B cell (primary cell): ENCODE data around the gene C10orf90. TPM values are rescaled to one million over a fixed set of nuclear protein-coding genes. Genes with fewer than 3 reads are reported as not detected.

Experiments used
- ATAC-seq: fragments of 200-7000 bp; cut with Tn5 transposase; one replicate; pipeline ENCODE4 v1.10.0; 2021; ENCODE audit warnings: low read depth, mild to moderate bottlenecking, moderate number of reproducible peaks, moderate library complexity
- CTCF ChIA-PET: fragments of 350-600 bp; sonication (Branson Sonifier 250); formaldehyde crosslinking; loops from one replicate; lab custom pipeline; 2021; ENCODE audit warnings: antibody characterized with exemption, inconsistent platforms; lab: Charles Lee
- POLR2A ChIA-PET: fragments of 350-600 bp; sonication (Branson Sonifier 250); formaldehyde crosslinking; loops from one replicate; lab custom pipeline; 2021; ENCODE audit warnings: antibody characterized with exemption; lab: Charles Lee
- DNase-seq: peaks from one replicate; pipeline ENCODE4 v3.0.0; 2013
- H2AFZ ChIP-seq: 2 replicates; pipeline ENCODE4 v1.6.1; 2012; ENCODE audit warnings: mild to moderate bottlenecking, low read depth, low read length; ENCODE audit not compliant: insufficient read depth, poor library complexity, severe bottlenecking
- H3K27ac ChIP-seq, 2 donors: 1 replicate in 1 of 2; 2 replicates in 1 of 2; pipeline ENCODE4 v1.5.1; 2012 to 2013; ENCODE audit warnings: low read length in 2 of 2, mild to moderate bottlenecking in 2 of 2, moderate library complexity in 1 of 2
- H3K27me3 ChIP-seq, 4 experiments: fragments of 200-600 bp in 1 of 4; sonication (generic) in 1 of 4; replicated peaks in 1 of 4; 1 replicate in 2 of 4; 2 replicates in 2 of 4; pipeline versions ENCODE4 v1.6.1 to v1.7.0; 2013 to 2016; ENCODE audit warnings: low read length in 3 of 4, mild to moderate bottlenecking in 2 of 4, mixed read lengths in 1 of 4, moderate library complexity in 1 of 4; ENCODE audit not compliant: insufficient read depth in 4 of 4, control insufficient read depth in 3 of 4; ENCODE audit errors: control extremely low read depth in 1 of 4
- H3K36me3 ChIP-seq, 2 experiments: replicated peaks in 1 of 2; 1 replicate in 1 of 2; 2 replicates in 1 of 2; pipeline versions ENCODE4 v1.6.1 to v1.7.1; 2013; ENCODE audit warnings: low read length in 1 of 2; ENCODE audit not compliant: insufficient read depth in 2 of 2, control insufficient read depth in 1 of 2; ENCODE audit errors: control extremely low read depth in 1 of 2, extremely low read depth in 1 of 2
- H3K4me1 ChIP-seq, 2 donors: fragments of 200-600 bp in 1 of 2; sonication (generic) in 1 of 2; 1 replicate in 1 of 2; 2 replicates in 1 of 2; pipeline versions ENCODE4 v1.5.1 to v1.6.1; 2013 to 2017; ENCODE audit warnings: low read length in 2 of 2; ENCODE audit not compliant: control insufficient read depth in 2 of 2, insufficient read depth in 2 of 2
- H3K4me2 ChIP-seq: replicated peaks from 2 replicates; pipeline ENCODE3; 2012; ENCODE audit warnings: mild to moderate bottlenecking, low read depth, low read length; ENCODE audit not compliant: poor library complexity, severe bottlenecking
- H3K4me3 ChIP-seq, 5 experiments: fragments of 200-600 bp in 1 of 5; sonication (generic) in 1 of 5; 1 replicate in 3 of 5; 2 replicates in 2 of 5; pipeline versions ENCODE4 v1.5.1 to v1.7.0; 2011 to 2016; ENCODE audit warnings: low read length in 4 of 5, mild to moderate bottlenecking in 4 of 5, low read depth in 2 of 5, control low read depth in 1 of 5, moderate library complexity in 1 of 5; ENCODE audit not compliant: insufficient read depth in 1 of 5; ENCODE audit errors: control extremely low read depth in 1 of 5, extremely low read depth in 1 of 5
- H3K79me2 ChIP-seq: fragments of 200-600 bp; sonication (generic); one replicate; pipeline ENCODE4 v1.6.0; 2016; ENCODE audit warnings: low read length; ENCODE audit not compliant: control insufficient read depth, insufficient read depth
- H3K9ac ChIP-seq: fragments of 200-600 bp; sonication (generic); 2 replicates; pipeline ENCODE4 v1.6.1; 2017; ENCODE audit warnings: mild to moderate bottlenecking, low read length, moderate library complexity
- H3K9me3 ChIP-seq, 3 donors: one replicate each; pipeline versions ENCODE4 v1.6.1 to v1.7.1; 2013; ENCODE audit warnings: low read length in 2 of 3; ENCODE audit not compliant: control insufficient read depth in 2 of 3, insufficient read depth in 1 of 3; ENCODE audit errors: control extremely low read depth in 1 of 3
- H4K20me1 ChIP-seq: 2 replicates; pipeline ENCODE4 v1.6.0; 2012; ENCODE audit warnings: mild to moderate bottlenecking, low read length; ENCODE audit not compliant: insufficient read depth, control insufficient read depth, poor library complexity, severe bottlenecking
- H3K27ac Mint-ChIP-seq: one replicate; pipeline ENCODE4 v1.8.0; 2021; ENCODE audit warnings: mixed read lengths
- H3K27me3 Mint-ChIP-seq: one replicate; pipeline ENCODE4 v1.8.0; 2021; ENCODE audit warnings: mixed read lengths
- H3K4me1 Mint-ChIP-seq: one replicate; pipeline ENCODE4 v1.8.0; 2021; ENCODE audit warnings: mixed read lengths
- H3K4me3 Mint-ChIP-seq: one replicate; pipeline ENCODE4 v1.8.0; 2021; ENCODE audit warnings: mixed read lengths
- H3K9me3 Mint-ChIP-seq: one replicate; pipeline ENCODE4 v1.8.0; 2022; ENCODE audit warnings: mixed read lengths; ENCODE audit not compliant: insufficient read depth
- CTCF ChIP-seq: fragments of 200-600 bp; IDR thresholded peaks from one replicate; pipeline ENCODE4 v1.8.0; 2022; ENCODE audit warnings: antibody characterized with exemption, mild to moderate bottlenecking
- EZH2 ChIP-seq: IDR thresholded peaks from 2 replicates; pipeline ENCODE4 v1.6.1; 2012; ENCODE audit warnings: borderline replicate concordance, low read depth, mild to moderate bottlenecking, moderate library complexity, low read length; ENCODE audit not compliant: insufficient read depth, poor library complexity, severe bottlenecking
- WGBS: methylation state at CpG from one replicate; pipeline ENCODE4 v1.1.5; 2013; ENCODE audit warnings: missing lambda C conversion rate; ENCODE audit not compliant: insufficient coverage; 5-methylcytosine and 5-hydroxymethylcytosine counted together
- intact Hi-C: fragments of 100-400 bp; cut with micrococcal nuclease; formaldehyde crosslinking; loops from one replicate; pipeline ENCODE4 v1.10.0; 2022
- polyA minus RNA-seq: library from RNA; depleted of rRNA, polyadenylated mRNA; stranded (reverse); fragments of >200 nt; gene quantifications from 2 replicates; pipeline ENCODE4 v1.2.3, GENCODE V29; 2012
- polyA plus RNA-seq: library from polyadenylated mRNA; depleted of rRNA; stranded (reverse); fragments of >200 nt; gene quantifications from 2 replicates; pipeline ENCODE4 v1.2.3, GENCODE V29; 2012
- total RNA-seq, 2 donors: library from RNA; stranded (reverse); fragments of 120-200 nt in 1 of 2; gene quantifications; 1 replicate in 1 of 2; 2 replicates in 1 of 2; pipeline versions ENCODE4 v1.2.3 to v1.2.4, GENCODE V29; 2013 to 2022

Gene C10orf90
- total RNA-seq (not detected in 2 replicates), polyA plus RNA-seq (not detected in 2 replicates), polyA minus RNA-seq (not detected in 2 replicates)
- not detected for total RNA-seq (2013)

GRCh38 chr10:126670056-126670894, at the start of gene C10orf90:
Gene C10orf90, minus strand, starts transcription at chr10:126670693. Its CDS starts 213 bp downstream, at chr10:126670480.
- no peak for TF ChIP-seq EZH2
- TF ChIP-seq CTCF: no peak
- ATAC-seq (no peak), DNase-seq (no peak)
- Histone ChIP-seq H3K4me3 (no peak within 1 kb of the TSS), H3K9ac (no peak within 1 kb of the TSS), H3K27me3 (no peaks in the 10 kb centered on the region), H2AFZ (no peak within 1 kb of the TSS), H4K20me1 (no peaks in the 10 kb centered on the region), H3K9me3 (no peaks in the 10 kb centered on the region), H3K79me2 (no peaks in the 10 kb centered on the region), H3K36me3 (no peaks in the 10 kb centered on the region), H3K4me1 (no peaks in the 10 kb centered on the region), H3K4me2 (no peak within 1 kb of the TSS), H3K27ac (no peak within 1 kb of the TSS)
- ChIA-PET POLR2A (no interaction called here), CTCF (no interaction called here)
- Mint-ChIP-seq H3K9me3 (peaks cover 2% of the 10 kb centered on the region), H3K27ac (no peak within 1 kb of the TSS), H3K27me3 (no peaks in the 10 kb centered on the region), H3K4me1 (no peaks in the 10 kb centered on the region), H3K4me3 (no peak within 1 kb of the TSS)
- intact Hi-C loops: no loop called here
- 94% methylated on average over 10 of the region's 12 CpGs for WGBS

GRCh38 chr10:126716366-126716765, 45.9 kb upstream of the C10orf90 start:
- no peaks in the 10 kb centered on the region for H3K4me1 ChIP-seq
- ATAC-seq (no peak), DNase-seq (no peak)
- ChIA-PET CTCF (no interaction called here), POLR2A (no interaction called here)
- no peak overlapping the region for H3K4me2 ChIP-seq
- H3K9me3 ChIP-seq: peaks cover 0 to 6% (median 0%) of the 10 kb centered on the region in 3 donors
- Mint-ChIP-seq H3K27ac (no peak overlapping the region), H3K4me3 (no peak overlapping the region), H3K27me3 (no peaks in the 10 kb centered on the region), H3K4me1 (no peaks in the 10 kb centered on the region), H3K9me3 (no peaks in the 10 kb centered on the region)
- TF ChIP-seq CTCF: no peak
- no peak for TF ChIP-seq EZH2
- no peak overlapping the region for H3K4me3 ChIP-seq
- H3K36me3 ChIP-seq: no peaks in the 10 kb centered on the region
- intact Hi-C loops: no loop called here
- WGBS: no CpG with 5 or more reads among the region's 1 CpG
- H3K79me2 ChIP-seq: no peaks in the 10 kb centered on the region
- H4K20me1 ChIP-seq: no peaks in the 10 kb centered on the region
- H3K27me3 ChIP-seq: no peaks in the 10 kb centered on the region
- no peak overlapping the region for H3K27ac ChIP-seq
- H2AFZ ChIP-seq: no peak overlapping the region
- no peak overlapping the region for H3K9ac ChIP-seq
